Activated T-helper 1 cell treated with anti-CD3 and anti-CD28 coated beads, Interleukin-12 subunit alpha, Interleukin-12 subunit beta, Interleukin-2, Interleukin-4 antibody, amounts not matched to agents 30 ng/mL and 10 ng/mL and 1 ng/mL, durations not matched to agents 14 hours and 24 hours and 36 hours (primary cell): Measurements from ENCODE around the gene BABAM2. TPM values are rescaled to one million over a fixed set of nuclear protein-coding genes. Genes with fewer than 3 reads are reported as not detected.
"Not testable (repeated sequence)": the region's sequence is repeated elsewhere in the genome, so short reads cannot be mapped to it uniquely, and the experiment has no call there.

Experiments used
- DNase-seq: peaks from one replicate; pipeline ENCODE4 v3.0.0; 2021; ENCODE audit warnings: low spot score
- H3K27ac Mint-ChIP-seq: one replicate; pipeline ENCODE4 v1.8.0; 2021; ENCODE audit warnings: mild to moderate bottlenecking, mixed read lengths
- H3K27me3 Mint-ChIP-seq: one replicate; pipeline ENCODE4 v1.8.0; 2022; ENCODE audit warnings: mild to moderate bottlenecking, moderate library complexity, mixed read lengths; ENCODE audit not compliant: insufficient read depth
- H3K36me3 Mint-ChIP-seq: one replicate; pipeline ENCODE4 v1.8.0; 2021; ENCODE audit warnings: low read depth, mixed read lengths
- H3K4me1 Mint-ChIP-seq: one replicate; pipeline ENCODE4 v1.8.0; 2021; ENCODE audit warnings: low read depth, mixed read lengths
- H3K4me3 Mint-ChIP-seq: one replicate; pipeline ENCODE4 v1.8.0; 2021; ENCODE audit warnings: mild to moderate bottlenecking, moderate library complexity, mixed read lengths
- H3K9me3 Mint-ChIP-seq: one replicate; pipeline ENCODE4 v1.8.0; 2021; ENCODE audit warnings: mixed read lengths
- intact Hi-C: fragments of 100-400 bp; cut with micrococcal nuclease; formaldehyde crosslinking; loops from one replicate; pipeline ENCODE4 v1.15.1; 2024
- total RNA-seq: library from RNA; stranded (reverse); gene quantifications from 2 replicates; pipeline ENCODE4 v1.2.3, GENCODE V29; 2022

The BABAM2 gene
- total RNA-seq, 1 donor from 2014 or later: 46.6 TPM

DNA sequence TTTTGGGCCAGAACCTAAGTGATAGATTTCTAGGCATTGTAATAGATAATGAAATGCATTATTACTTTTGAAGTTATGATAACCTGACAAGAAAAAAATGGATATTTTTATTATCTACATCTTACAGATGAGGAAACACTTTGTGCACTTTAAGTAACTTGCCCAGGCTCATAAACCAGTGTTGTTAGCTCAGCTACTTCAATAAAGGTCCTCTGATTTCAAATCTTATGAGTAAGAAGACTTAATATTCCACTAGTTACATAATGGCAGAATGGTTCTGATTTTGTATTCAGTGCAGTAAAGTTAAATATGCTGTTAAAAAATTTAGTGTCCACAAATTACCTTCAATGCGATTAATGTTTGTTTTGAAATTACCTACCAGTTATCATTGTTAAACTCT, 199.0 kb downstream of the BABAM2 start:
- no peak for DNase-seq
- H3K9me3 Mint-ChIP-seq: no peaks in the 10 kb centered on the region
- no peak overlapping the region for H3K27ac Mint-ChIP-seq
- H3K36me3 Mint-ChIP-seq: no peaks in the 10 kb centered on the region
- H3K27me3 Mint-ChIP-seq: no peaks in the 10 kb centered on the region
- H3K4me3 Mint-ChIP-seq: no peak overlapping the region
- no peaks in the 10 kb centered on the region for H3K4me1 Mint-ChIP-seq
- intact Hi-C loops: no loop called here

DNA sequence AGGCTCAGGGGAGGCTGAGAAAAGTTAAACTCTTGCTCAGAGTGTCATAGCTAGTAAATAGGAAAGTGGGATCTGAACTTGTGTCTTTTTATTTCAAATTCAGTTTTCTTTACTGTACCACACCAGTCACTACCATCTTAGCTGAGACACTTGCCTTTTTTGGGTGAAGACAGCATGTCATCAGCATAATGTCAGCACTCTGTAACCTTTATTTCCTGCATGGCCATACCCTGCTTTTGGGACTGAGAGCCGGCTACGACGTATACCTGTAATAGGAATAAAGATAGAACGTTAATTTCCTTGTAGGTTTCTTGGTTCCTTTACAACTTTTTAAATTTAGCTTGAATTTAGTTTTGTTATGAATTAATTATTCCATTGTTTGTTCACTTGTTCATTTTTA, 202.8 kb downstream of the BABAM2 start:
- Mint-ChIP-seq H3K4me3 (no peak overlapping the region), H3K36me3 (no peaks in the 10 kb centered on the region), H3K4me1 (no peaks in the 10 kb centered on the region), H3K27ac (no peak overlapping the region), H3K27me3 (no peaks in the 10 kb centered on the region), H3K9me3 (no peaks in the 10 kb centered on the region)
- intact Hi-C loops: no loop called here
- no peak for DNase-seq

DNA sequence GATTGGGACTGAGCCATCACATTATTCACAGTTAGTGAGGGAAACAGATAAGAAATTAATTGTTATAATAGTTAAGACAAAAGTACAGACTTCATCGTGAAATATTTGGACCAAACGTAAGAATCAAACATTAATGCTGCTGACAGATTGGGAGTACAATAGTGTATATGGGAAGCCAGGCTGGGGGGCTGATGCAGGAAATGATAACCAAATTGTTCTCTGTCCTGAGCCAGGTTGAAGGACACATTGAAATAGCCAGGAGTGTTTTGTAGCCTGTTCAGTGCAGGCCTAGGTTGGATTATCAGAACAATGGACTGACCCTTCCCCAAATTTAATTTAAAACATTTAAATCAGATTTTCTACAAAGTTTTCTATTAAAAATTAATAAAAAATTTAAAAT, 203.2 kb downstream of the BABAM2 start:
- no peaks in the 10 kb centered on the region for H3K36me3 Mint-ChIP-seq
- no peaks in the 10 kb centered on the region for H3K27me3 Mint-ChIP-seq
- H3K4me1 Mint-ChIP-seq: no peaks in the 10 kb centered on the region
- no peak overlapping the region for H3K4me3 Mint-ChIP-seq
- intact Hi-C loops: no loop called here
- no peak overlapping the region for H3K27ac Mint-ChIP-seq
- no peak for DNase-seq
- no peaks in the 10 kb centered on the region for H3K9me3 Mint-ChIP-seq

DNA sequence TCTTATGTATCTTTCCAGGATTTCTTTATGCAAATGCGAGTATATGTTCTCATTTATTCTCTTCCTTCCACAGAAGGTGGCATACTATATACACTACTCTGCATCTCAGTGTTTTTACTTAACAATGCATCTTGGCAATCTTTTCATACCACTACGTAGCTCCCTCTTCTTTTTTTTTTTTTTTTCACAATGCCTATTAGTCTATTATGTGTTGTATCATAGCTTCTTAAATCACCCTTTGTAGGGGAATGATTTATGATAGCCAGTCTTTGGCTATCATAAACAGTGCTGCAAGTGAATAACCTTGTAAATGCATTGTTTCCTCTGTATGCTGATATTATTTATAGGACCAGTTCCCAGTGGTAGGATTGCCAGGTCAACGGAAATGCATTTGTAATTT, 204.2 kb downstream of the BABAM2 start:
- intact Hi-C loops: no loop called here
- H3K4me3 Mint-ChIP-seq: no peak overlapping the region
- H3K27me3 Mint-ChIP-seq: no peaks in the 10 kb centered on the region
- H3K36me3 Mint-ChIP-seq: no peaks in the 10 kb centered on the region
- H3K4me1 Mint-ChIP-seq: no peaks in the 10 kb centered on the region
- H3K9me3 Mint-ChIP-seq: no peaks in the 10 kb centered on the region
- no peak overlapping the region for H3K27ac Mint-ChIP-seq
- DNase-seq: no peak

DNA sequence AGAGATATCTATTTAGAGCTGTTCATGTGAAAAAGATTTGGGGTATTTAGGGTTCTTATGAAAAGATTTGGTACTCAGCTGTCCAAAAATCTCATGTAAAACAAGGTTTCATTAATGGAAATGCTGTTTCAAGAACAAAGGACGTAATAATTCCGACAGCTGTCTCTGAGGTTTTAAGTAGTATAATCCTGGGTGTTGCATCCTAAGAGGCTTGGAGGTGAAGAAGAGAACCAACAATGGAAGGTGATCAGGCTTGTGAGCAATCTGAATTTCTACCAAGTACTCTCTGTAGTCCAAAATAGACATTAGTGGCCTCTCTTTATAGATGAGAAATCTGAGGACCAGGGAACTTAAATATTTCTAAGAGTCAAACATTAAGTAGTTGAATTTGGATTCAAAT, 205.1 kb downstream of the BABAM2 start:
- DNase-seq: no peak
- no peak overlapping the region for H3K27ac Mint-ChIP-seq
- H3K4me3 Mint-ChIP-seq: no peak overlapping the region
- no peaks in the 10 kb centered on the region for H3K36me3 Mint-ChIP-seq
- no peaks in the 10 kb centered on the region for H3K9me3 Mint-ChIP-seq
- intact Hi-C loops: no loop called here
- no peaks in the 10 kb centered on the region for H3K4me1 Mint-ChIP-seq
- H3K27me3 Mint-ChIP-seq: no peaks in the 10 kb centered on the region

DNA sequence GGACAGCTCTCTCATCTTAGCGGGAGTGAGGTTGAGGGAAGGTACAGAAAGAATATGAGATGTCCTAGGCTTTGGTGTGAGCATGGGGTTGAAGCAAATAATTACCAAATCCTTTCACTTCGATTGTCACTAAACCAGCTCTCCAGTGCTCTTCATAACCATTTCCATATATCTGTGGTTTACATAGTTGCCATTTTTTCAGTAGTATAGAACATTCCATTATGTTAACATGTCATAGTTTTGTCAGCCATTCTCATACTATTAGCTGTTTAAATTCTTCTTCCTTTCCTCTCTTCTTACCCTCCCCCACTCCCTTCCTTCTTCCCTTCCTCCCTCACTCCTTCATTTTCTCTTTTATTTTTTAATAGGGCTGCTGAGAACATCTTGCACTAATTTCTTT, 205.9 kb downstream of the BABAM2 start:
- H3K27ac Mint-ChIP-seq: no peak overlapping the region
- no peaks in the 10 kb centered on the region for H3K27me3 Mint-ChIP-seq
- intact Hi-C loops: no loop called here
- no peaks in the 10 kb centered on the region for H3K36me3 Mint-ChIP-seq
- H3K4me1 Mint-ChIP-seq: no peaks in the 10 kb centered on the region
- H3K4me3 Mint-ChIP-seq: no peak overlapping the region
- DNase-seq: no peak
- no peaks in the 10 kb centered on the region for H3K9me3 Mint-ChIP-seq

DNA sequence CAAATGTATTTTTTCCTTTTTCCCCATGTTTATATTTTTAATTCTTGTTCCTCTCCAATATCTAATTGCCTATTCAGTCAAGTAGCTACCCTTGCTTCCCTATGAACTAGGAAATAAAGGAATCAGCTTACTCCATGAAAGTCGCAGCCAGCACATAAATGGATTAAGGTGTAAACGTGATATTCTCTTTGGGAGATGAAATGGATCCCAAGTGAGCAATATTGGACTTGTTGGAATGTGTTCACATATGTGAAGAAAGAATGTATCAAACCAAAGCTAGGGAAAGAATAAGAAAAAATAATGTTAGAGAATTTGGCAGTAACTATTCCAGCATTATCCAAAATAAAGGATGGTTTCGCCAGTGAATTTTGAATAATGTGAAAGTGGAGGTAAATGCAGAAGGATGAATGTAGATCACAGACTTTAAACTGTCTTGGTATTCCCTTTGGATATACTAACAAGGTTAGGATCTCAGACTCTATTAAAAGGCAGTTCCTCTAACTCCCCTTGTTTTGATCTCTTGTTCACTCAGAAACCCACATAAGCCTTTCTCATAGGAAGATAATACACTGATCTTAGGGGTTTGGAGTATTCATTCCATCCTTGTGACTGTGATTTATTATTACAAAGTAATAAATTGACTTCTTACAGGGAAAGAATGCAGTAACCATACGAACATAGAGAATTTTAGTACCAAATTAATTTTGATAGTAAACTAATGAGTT, 208.1 kb downstream of the BABAM2 start:
- intact Hi-C loops: no loop called here
- H3K9me3 Mint-ChIP-seq: peaks cover 2% of the 10 kb centered on the region

DNA sequence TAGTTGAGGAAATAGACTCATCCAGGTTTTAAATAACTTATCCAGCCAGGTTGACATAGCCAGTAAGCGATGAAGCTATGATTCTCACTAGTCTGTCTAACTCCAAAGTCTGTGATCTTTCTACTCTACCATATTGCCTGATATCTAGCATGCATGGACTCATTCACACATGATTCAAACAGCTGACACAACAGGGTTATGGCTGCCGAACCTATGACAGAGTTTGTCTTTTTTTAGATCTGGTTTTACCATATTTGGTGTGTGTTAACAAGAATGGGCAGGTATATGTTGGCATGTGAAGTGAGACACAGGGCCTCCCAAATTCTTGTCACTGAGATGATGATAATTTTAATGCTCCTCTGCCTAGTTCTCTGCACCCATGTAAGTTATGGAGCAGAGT, 210.6 kb downstream of the BABAM2 start:
- intact Hi-C loops: no loop called here
- Mint-ChIP-seq H3K4me3 (no peak overlapping the region), H3K9me3 (peaks cover 2% of the 10 kb centered on the region), H3K4me1 (peaks cover 9% of the 10 kb centered on the region), H3K36me3 (peaks cover 4% of the 10 kb centered on the region), H3K27me3 (no peaks in the 10 kb centered on the region), H3K27ac (no peak overlapping the region)
- no peak for DNase-seq

More for the DNA sequence above, 208.1 kb downstream of the BABAM2 start:
- peaks cover 4% of the 10 kb centered on the region for H3K36me3 Mint-ChIP-seq
- H3K27ac Mint-ChIP-seq: no peak overlapping the region
- H3K27me3 Mint-ChIP-seq: no peaks in the 10 kb centered on the region
- H3K4me3 Mint-ChIP-seq: no peak overlapping the region
- DNase-seq: no peak
- peaks cover 9% of the 10 kb centered on the region for H3K4me1 Mint-ChIP-seq

DNA sequence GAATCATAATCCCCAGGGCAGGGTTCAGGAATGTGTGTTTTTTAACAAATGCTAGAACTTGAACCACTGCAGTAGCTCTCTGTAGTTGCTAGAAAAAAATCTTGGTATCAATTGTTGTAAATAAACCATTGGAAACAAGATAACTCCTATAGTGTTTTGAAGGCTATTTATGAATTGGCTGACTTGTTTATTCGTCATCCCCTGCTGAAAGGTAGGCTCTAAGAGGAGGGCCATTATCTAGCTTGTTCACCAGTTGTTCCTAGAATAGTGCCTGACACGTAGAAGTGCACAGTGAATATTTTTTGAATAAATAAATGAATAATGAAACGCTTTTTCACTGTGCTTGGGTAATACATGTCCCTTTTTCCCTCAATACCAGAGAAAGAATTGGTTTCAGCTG, 211.4 kb downstream of the BABAM2 start:
- peaks cover 4% of the 10 kb centered on the region for H3K36me3 Mint-ChIP-seq
- H3K4me1 Mint-ChIP-seq: peaks cover 9% of the 10 kb centered on the region
- intact Hi-C loops: no loop called here

DNA sequence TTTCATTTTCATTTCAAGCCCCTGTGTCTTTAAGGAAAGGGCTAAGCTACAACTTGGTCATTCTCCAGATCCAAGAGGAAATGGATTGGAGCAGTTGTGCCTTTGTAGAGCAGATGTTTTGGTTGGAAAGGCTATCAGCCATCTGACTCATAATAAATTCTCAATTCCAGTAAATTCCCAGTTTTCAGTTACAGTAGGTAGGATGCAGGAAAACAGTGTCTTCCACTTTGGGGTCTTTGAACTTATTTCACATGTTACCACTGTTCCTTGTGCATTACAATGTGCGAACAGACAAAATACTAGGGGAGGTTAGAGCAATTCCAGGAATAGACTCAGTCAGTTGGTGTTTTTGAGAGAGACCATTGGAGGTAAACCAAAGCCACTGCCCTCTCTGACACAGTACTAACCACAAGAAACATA, 211.9 kb downstream of the BABAM2 start:
- H3K9me3 Mint-ChIP-seq: peaks cover 2% of the 10 kb centered on the region
- H3K4me3 Mint-ChIP-seq: no peak overlapping the region
- no peaks in the 10 kb centered on the region for H3K27me3 Mint-ChIP-seq
- DNase-seq: no peak
- H3K27ac Mint-ChIP-seq: no peak overlapping the region
- intact Hi-C loops: no loop called here
- H3K4me1 Mint-ChIP-seq: peaks cover 9% of the 10 kb centered on the region
- peaks cover 4% of the 10 kb centered on the region for H3K36me3 Mint-ChIP-seq

More for the DNA sequence above, 211.4 kb downstream of the BABAM2 start:
- no peak for DNase-seq
- Mint-ChIP-seq H3K9me3 (peaks cover 2% of the 10 kb centered on the region), H3K27ac (no peak overlapping the region), H3K27me3 (no peaks in the 10 kb centered on the region), H3K4me3 (no peak overlapping the region)

DNA sequence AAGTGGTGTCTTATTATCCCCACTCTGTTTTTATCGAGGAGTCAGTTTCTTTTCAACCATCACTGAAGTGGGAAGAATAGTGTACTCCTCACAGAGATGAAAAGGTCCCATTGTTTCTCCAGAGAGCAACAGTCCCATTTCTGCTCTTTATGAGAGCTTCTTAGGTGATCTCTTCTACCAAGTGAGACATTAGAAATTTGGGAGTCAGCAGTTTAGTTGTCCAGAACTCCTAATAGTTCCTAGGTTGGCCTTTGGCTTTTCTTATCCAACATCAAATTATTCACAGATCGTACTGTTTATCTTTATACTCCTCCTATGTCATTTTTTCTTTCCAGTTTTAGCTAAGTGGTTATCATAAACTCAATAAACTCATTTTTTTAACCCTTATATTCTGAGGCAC, 213.1 kb downstream of the BABAM2 start:
- peaks cover 4% of the 10 kb centered on the region for H3K36me3 Mint-ChIP-seq
- intact Hi-C loops: no loop called here

DNA sequence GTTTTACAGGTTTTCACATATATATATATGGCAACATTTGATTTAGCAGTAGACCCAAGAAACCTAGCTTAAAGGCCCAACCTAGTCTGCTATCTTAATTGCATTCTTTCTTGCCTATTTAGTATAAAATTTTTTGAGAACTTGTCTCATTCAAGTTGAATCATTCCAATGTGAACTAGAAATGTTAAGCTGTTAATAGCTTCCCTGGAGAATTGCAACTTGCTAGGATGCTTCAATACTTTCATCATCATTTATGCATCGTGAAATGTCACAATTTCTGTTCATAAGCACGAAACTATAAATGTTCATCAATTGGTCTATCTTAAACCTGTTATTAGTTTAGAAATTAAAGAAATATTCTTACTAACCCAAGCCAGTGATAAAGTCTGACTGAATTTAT, 217.6 kb downstream of the BABAM2 start:
- Mint-ChIP-seq H3K27ac (no peak overlapping the region), H3K27me3 (peaks cover under 1% of the 10 kb centered on the region), H3K4me1 (no peaks in the 10 kb centered on the region), H3K4me3 (no peak overlapping the region), H3K9me3 (peaks cover 6% of the 10 kb centered on the region), H3K36me3 (no peaks in the 10 kb centered on the region)
- no peak for DNase-seq
- intact Hi-C loops: no loop called here

More for the DNA sequence above, 213.1 kb downstream of the BABAM2 start:
- H3K27me3 Mint-ChIP-seq: no peaks in the 10 kb centered on the region
- peaks cover 2% of the 10 kb centered on the region for H3K9me3 Mint-ChIP-seq
- DNase-seq: no peak
- H3K27ac Mint-ChIP-seq: no peak overlapping the region
- H3K4me1 Mint-ChIP-seq: peaks cover 9% of the 10 kb centered on the region
- no peak overlapping the region for H3K4me3 Mint-ChIP-seq

DNA sequence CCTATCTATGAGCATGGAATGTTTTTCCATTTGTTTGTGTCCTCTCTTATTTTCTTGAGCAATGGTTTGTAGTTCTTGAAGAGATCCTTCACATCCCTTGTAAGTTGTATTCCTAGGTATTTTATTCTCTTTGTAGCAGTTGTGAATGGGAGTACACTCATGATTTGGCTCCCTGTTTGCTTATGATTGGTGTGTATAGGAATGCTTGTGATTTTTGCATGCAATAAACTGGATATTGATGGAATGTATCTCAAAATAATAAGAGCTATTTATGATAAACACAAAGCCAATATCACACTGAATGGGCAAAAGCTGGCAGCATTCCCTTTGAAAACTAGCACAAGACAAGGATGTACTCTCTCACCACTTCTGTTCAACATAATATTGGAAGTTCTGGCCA, 223.2 kb downstream of the BABAM2 start:
- H3K4me1 Mint-ChIP-seq, intact Hi-C loops, H3K4me3 Mint-ChIP-seq, H3K27me3 Mint-ChIP-seq, H3K36me3 Mint-ChIP-seq, DNase-seq, H3K27ac Mint-ChIP-seq: not testable (repeated sequence)
- peaks cover 11% of the 10 kb centered on the region for H3K9me3 Mint-ChIP-seq

DNA sequence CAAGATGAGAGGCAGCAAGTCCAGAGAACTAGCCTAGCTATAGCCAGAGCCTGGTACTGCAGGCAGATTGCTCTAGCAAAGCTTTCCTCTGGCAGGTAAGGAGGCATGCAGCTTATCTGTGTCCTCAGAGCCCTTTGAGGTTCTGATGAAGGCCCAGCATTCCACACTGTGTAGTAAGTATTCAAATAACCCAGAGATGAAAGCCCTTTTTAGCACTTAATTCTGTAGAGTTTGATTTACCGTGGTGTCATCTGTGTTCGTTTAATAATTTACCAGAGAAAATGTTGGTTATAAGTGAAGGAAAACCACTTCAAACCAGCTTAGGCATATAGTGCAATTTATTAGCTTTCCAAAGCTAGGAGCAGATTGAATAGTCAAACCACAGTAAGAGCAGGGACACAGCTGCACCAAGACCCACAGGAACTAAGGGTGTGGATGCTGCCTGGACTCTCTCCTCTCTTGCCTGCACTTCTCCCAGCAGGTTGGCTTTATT, 226.6 kb downstream of the BABAM2 start:
- Mint-ChIP-seq H3K4me3 (no peak overlapping the region), H3K9me3 (peaks cover 11% of the 10 kb centered on the region), H3K27me3 (peaks cover 1% of the 10 kb centered on the region), H3K4me1 (no peaks in the 10 kb centered on the region), H3K27ac (no peak overlapping the region), H3K36me3 (peaks cover 2% of the 10 kb centered on the region)
- intact Hi-C loops: no loop called here
- DNase-seq: no peak
